ENCODE results near the gene ZNF33B.
"Not testable (repeated sequence)": the region's sequence is repeated elsewhere in the genome, so short reads cannot be mapped to it uniquely, and the experiment has no call there.

Gene ZNF33B

DNA sequence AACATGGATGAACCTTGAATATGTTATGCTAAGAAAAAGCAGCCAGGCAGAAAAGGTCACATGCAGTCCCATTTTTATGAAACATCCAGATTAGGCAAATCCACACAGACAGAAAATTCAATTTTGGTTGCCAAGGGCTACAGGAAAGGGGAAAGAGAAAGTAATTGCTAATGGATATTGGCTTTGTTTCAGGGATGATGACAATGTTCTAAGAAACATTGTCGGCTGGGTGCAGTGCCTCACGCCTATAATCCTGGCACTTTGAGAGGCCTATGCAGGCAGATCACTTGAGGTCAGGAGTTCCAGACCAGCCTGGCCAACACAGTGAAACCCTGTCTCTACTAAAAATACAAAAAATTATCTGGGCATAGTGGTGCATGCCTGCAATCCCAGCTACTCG, 23.0 kb downstream of the ZNF33B start:
- no peak for DNase-seq (ENCODE audit: low spot score)

DNA sequence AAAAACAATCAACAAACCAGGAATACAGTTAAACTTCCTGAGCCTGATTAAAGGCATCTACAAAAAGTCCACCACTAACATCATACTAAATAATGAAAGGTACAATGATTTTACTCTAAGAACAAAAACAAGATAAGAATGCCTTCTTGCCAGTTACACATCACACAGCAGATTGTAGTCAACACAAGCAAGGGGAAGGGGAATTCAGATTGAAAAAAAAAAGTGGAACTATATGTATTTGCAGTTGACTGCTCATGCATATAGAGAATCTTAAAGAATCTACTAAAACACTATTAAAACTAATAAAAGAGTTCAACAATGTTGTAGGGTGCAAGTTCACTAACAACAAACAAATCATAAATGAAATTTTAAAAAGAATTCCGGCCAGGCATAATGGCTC, 28.5 kb downstream of the ZNF33B start:
- DNase-seq (ENCODE audit: low spot score) = no peak

DNA sequence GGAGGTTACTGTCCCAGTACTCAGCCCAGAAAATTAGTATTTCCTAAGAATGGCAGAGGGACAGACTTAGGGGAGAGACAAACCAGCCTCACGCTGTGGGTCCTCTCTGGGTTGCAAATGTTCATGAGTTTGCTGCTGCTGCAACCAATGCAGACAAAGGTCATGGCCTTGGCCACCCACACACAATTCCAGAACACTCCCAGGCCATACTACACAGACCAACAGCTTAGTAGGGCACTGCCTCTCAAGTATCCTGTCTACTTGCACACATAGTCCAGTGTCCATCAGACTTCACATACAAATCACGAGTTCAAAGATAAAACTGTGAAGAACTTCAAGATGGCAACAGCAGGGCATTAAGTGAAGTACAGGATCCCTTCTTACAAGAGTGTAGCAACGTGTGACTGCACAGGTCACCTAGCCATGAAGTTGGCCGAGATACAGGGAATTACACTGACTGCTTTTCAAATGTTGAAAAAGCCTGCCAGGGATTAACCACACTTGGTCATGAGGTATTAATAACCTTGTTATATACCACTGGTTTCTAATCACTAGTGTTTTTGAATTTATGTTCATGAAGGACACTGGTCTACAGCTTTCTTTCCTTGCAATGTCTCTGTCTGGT, 40.0 kb downstream of the ZNF33B start:
- DNase-seq (ENCODE audit: low spot score) = no peak

DNA sequence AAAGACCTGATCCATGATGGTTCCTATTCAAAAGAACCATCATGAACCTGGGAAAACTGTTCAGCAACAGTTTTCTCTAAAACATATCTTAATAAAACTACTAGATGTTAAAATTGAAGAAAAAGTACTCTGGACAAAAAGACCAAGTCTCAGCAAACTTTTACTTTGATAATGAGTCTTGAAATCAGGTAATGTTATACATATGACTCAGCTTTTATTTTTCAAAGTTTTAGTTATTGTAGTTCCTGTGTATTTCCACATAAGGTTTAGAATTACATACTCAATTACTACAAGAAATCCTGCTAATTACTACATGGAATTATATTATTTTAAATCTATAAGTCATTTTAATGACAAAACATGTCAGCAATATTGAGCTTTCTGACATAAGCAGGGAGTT, 42.2 kb downstream of the ZNF33B start:
- no peak for DNase-seq (ENCODE audit: low spot score)

DNA sequence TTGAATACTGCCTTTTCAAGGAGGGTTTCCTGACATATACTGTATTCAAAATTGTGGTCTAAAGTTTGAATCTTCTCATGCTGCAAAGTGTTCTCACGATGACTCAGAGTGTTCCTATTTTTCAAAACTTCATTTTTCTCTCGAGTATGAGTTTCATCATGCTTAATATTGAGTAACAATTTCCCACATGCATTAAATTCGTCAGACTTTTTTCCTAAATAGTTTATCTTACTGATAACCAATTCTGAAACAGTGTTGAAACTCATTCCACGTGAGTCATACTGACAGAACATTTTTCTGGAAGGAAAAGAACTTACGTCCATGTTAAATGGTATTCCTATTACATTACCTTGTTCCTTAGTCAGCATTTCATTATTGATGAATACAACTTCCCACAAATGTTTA, 44.1 kb downstream of the ZNF33B start:
- DNase-seq (ENCODE audit: low spot score) = no peak

DNA sequence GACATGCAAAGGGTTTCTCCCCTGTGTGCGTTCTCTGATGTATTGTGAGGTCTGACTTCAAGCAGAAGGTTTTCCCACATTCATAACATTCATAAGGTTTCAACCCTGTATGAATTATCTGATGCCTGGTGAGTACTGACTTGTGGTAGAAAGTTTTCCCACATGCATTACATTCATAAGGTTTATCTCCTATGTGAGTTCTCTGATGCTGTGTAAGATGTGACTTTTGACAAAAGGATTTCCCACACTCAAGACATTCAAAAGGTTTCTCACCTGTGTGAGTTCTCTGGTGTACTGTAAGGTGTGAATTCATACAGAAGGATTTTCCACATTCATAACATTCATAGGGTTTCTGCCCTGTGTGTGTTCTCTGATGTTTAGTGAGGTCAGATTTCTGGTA, 45.1 kb downstream of the ZNF33B start:
- no peak for DNase-seq (ENCODE audit: low spot score)

DNA sequence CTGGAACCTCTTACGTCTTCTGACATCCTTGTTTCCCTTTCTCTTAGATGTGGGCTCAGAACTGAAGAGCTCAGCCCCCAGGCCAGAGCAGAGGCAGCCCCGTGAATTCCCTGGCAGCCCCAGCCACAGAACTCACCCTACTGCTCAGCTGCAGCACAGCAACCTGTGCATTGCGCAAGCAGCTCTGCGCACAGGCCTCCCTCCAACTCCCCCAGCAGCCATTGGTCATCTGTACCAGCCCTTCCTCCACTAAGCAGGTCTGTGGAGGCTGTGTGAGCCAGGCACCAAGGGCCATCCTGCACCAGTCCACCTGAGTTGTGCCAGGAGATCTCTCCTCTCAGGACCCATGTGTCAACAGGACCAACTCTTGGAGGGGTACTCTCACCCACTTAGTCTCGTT, 54.5 kb downstream of the ZNF33B start:
- no peak for DNase-seq (ENCODE audit: low spot score)

DNA sequence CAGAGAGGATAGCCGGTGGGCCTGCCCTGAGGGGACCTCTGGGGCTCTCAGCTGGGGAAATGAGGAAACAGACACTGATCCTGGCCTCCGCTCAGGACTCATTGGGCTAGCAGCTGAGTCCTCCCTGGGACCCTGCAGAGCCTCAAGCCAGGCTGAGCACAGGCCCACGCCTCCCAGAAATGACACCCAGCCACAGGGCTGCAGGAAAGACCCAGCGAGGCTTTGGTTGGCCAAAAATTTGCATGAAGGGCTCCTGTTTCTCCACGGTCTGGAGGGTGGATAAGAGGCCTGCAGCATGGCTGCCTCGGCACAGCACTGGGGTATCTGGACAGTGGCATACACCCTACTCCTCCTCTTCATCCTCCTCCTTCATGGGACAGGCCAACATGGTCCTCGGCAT, 60.4 kb downstream of the ZNF33B start:
- no peak for DNase-seq (ENCODE audit: low spot score)

DNA sequence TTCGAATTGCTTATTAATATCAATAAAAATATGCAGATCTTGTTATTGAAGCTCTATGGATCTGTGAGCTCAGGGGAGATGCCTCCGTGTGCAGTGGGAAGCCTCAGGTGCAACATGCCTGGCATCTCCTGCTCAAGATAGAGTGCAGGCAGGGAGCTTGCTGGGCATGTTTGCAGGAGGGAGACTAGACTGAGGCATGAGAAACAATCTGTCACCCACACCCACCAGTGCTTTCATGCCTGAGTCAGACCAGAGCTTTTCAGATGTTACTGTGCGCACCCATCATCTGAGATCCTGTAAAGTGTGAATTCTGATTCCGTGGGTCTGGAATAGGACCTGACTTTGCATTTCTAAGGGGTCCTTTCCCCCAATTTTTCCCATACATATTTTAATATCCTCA, 62.0 kb downstream of the ZNF33B start:
- no peak for DNase-seq (ENCODE audit: low spot score)

DNA sequence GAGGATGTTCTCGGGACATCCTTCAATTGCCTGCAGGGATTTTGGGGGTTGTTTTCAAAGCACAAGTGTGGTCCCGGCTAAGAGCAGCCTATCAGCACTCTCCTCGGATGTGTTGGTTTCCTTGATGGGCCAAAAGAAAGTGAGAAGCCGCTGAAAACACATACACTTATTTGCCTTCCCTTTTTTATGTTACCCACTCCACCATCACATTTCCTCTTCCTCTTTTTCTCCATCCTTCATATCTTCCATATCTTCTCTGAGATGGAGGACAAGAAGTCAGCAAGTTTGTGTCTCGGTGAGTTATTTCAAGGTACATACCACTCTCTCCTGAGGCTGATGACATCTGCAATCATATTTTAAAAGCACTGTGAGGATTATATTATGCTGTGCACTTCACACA, 64.0 kb downstream of the ZNF33B start:
- no peak for DNase-seq (ENCODE audit: low spot score)

DNA sequence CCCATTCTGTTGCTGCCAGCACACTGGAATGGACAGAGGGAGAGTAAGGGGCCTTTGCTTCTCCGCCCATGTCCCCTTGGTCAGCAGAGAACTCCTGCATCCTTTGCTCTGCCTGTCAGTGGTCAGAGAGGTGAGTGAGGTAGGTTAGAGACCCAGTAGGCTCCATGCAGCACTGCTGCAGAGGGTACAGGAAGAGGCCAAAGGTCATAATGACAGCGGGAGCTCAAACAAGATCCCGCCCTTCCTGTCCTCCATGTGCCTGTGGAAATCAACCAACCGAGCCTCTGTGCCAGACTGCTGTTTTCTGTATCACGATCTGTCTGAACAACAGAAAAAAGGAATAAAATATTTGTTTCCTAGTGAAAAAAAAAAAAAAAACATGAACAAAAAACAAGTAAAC, 81.4 kb downstream of the ZNF33B start:
- no peak for DNase-seq (ENCODE audit: low spot score)

DNA sequence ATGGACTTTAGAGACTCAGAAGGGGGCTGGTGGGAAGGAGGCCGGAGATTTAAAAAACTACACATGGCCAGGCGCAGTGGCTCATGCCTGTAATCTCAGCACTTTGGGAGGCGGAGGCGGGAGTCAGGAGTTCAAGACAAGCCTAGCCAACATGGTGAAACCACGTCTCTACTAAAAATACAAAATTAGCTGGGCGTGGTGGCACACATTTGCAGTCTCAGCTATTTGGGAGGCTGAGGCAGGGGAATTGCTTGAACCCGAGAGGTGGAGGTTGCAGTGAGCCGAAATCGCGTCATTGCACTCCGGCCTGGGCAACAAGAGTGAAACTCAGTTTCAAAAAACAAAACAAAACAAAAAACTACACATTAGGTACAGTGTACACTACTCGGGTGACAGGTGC, 84.8 kb downstream of the ZNF33B start:
- not testable (repeated sequence) for DNase-seq (ENCODE audit: low spot score)

DNA sequence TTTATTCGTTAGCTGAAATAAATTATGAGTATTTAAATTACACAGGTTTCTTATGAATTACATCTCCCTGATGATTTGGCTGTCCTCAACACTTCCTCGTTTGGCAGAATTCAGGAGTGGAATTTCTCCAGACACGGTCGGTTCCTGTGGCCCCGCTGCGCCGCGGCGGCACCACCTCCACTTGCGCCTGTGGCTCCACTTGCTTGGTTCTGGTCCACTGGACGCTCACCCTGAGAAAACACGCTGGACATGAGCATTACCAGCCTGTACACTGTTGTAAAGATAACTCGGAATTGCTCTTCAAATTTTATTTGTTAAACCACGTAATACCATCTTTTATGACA, 85.3 kb downstream of the ZNF33B start:
- DNase-seq (ENCODE audit: low spot score) = no peak

DNA sequence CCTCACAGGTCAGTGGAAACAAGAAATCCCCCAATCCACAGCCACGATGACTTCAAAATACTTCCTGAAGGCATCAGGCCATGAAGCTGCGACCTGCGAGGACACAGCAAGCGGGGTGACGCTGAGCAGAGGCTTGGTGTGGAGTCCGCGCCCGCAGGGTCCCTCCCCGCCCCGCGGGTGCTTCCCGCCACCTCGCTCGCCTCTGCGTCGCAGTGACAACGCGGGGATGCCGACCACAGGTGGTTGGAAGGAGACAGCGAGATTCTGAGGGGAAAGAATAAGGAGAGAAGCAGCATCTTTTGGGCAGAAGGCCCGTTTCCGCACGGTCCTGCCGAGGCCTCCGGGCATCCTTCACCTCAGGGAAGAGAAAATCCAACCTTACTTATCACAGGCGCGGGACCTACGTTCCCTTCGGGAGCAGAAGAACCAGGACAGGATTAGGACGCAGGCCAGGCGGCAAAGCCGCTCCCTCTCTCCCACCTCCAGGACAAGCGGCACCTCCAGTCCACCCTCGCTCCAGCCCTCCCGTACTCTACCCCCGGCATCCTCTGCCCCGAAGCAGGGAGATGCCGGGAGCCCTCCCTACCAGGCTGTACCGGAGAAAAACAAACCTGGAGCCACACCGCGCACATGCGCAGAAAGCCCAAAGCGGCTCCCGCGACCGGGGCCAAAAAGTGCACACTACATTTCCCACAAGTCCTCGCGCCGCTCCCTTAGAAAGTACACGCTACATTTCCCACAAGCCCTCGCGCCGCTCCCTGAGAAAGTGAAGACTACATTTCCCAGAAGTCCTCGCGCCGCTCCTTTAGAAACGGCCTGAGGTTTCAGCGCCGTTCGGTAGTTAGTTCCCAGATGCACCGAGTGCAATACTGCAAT, 85.9 kb downstream of the ZNF33B start:
- peak; percentile 98 for DNase-seq (ENCODE audit: low spot score)

DNA sequence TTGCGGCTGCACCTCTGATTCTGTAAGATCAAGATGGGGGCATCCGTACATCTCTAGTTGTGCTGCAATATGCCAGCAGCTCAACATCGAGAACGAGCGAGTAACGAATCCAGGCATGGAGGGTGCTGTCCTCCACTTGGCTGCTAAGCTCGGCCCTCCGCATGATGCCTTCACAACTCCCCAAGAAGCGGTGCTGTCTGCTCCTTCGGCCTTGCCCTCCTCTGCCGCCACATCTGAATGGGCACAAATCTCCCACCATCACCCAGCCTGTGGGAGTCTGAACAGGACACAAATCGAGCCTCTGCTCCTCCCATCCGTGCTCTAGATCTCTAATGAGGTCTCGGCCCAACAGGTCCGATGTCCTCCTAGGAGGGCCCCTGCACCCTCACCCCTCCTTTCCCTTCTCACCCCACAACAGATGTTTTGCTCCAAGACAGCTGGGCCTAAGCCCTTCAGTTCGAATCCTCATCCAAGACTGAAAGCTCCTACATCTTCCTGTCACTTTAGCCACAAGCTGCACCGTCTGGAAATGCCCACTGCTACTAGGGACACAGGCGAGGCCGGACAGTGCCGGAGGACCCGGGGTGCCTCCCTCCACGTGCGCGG, 86.7 kb downstream of the ZNF33B start:
- peak; percentile 10 for DNase-seq (ENCODE audit: low spot score)

DNA sequence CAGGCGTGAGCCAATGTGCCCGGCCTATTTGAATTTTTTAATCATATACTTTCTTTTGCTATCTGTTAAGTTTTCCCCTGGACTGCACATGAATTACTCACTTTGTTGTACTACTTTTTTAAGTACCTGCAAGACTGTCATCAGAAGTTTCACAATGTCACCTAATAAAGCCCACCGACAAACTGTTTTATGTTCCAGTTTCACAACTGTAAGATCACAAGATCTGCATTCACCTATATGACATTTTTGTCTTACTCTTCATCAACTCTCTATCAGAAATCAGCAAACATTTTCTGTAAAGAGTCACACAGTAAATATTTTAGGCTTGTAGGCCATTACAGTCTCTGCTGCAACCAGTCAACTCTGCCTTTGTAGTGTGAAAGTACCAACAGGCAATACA, 88.5 kb downstream of the ZNF33B start:
- no peak for DNase-seq (ENCODE audit: low spot score)

DNA sequence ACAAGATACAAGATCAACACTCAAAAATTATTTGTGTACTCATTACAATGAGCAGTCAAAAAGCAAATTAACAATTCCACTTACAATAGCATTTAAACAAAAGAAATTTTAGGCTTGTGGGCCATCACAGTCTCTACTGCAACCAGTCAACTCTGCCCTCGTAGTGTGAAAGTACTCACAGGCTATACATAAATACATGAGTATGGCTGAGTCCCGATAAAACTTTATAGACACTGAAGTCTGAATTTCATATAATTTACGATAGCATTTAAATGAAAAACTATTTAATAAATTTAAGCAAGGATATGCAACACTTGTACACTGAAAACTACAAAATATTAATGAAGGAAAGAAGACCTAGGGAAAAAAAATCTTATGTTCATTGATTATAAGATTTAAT, 90.1 kb downstream of the ZNF33B start:
- no peak for DNase-seq (ENCODE audit: low spot score)

DNA sequence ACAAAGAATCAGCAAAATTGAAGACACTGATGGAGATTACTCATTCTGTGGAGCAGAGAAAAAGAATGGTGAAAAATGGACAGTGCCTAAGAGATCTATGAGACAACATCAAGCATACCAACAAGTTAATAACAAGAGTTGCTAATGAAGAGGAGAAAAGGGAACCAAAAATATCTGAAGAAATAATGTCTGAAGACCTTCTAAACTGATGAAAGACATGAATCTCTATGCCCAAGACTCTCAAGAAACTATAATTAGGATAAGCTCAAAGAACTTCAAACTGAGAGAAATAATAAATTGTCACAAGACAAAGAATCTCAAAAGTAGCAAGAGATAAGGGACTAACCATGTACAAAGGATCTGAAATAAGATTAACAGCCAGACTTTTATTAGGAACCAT, 93.4 kb downstream of the ZNF33B start:
- DNase-seq (ENCODE audit: low spot score) = no peak

DNA sequence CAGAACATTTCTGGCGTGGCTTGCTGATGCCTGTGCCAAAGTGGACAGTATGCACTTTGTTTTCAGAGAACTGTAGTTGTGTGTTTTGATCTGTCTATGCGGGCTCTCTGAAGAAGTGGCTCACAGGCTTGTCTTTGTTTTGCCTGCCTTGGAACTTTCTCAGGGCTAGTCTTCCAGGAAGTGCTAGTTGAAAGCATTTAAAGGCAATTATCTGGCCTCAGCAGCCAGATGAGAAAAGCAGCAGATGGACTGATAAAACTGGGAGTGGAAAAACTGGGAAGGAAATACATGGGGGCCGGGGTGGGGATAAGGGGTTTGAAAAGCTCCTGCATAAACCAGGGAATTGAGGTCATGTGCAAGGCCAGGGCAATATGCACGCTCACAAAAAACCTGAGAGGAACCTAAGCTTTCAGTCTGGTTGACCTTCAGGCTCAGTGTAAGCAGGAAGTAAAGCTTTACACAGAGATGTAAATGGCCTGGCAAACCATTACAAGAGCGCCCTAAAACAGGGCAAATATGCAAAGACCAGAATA, 94.5 kb downstream of the ZNF33B start:
- no peak for DNase-seq (ENCODE audit: low spot score)
